Naive B cell (primary cell): ENCODE results near the gene PGLYRP2. TPM values are rescaled to one million over a fixed set of nuclear protein-coding genes. Genes with fewer than 3 reads are reported as not detected.

Experiments used
- ATAC-seq, 2 donors: fragments of 150-1000 bp; cut with Tn5 transposase; 2 replicates each; pipeline ENCODE4 v1.10.0; 2021; ENCODE audit warnings: low read depth in 2 of 2, mild to moderate bottlenecking in 2 of 2, moderate library complexity in 2 of 2
- DNase-seq: peaks from one replicate; pipeline ENCODE4 v3.0.0; 2022
- H3K27ac Mint-ChIP-seq, 6 donors: one replicate each; pipeline ENCODE4 v1.8.0; 2020 to 2022; ENCODE audit warnings: mild to moderate bottlenecking in 6 of 6, mixed read lengths in 6 of 6, moderate library complexity in 5 of 6, inconsistent platforms in 2 of 6
- H3K27me3 Mint-ChIP-seq, 3 donors: one replicate each; pipeline ENCODE4 v1.8.0; 2021 to 2022; ENCODE audit warnings: mixed read lengths in 3 of 3, mild to moderate bottlenecking in 1 of 3
- H3K36me3 Mint-ChIP-seq, 2 donors: one replicate each; pipeline ENCODE4 v1.8.0; 2020 to 2022; ENCODE audit warnings: mixed read lengths in 2 of 2, inconsistent platforms in 1 of 2, mild to moderate bottlenecking in 1 of 2
- H3K4me1 Mint-ChIP-seq, 3 donors: one replicate each; pipeline ENCODE4 v1.8.0; 2020 to 2022; ENCODE audit warnings: mixed read lengths in 3 of 3, inconsistent platforms in 1 of 3, mild to moderate bottlenecking in 1 of 3, moderate library complexity in 1 of 3
- H3K4me3 Mint-ChIP-seq, 8 donors: one replicate each; pipeline ENCODE4 v1.8.0; 2020 to 2022; ENCODE audit warnings: mild to moderate bottlenecking in 8 of 8, mixed read lengths in 8 of 8, moderate library complexity in 8 of 8, inconsistent platforms in 2 of 8
- H3K9me3 Mint-ChIP-seq, 7 donors: one replicate each; pipeline ENCODE4 v1.8.0; 2020 to 2022; ENCODE audit warnings: mixed read lengths in 7 of 7, mild to moderate bottlenecking in 5 of 7, inconsistent platforms in 2 of 7, moderate library complexity in 1 of 7
- polyA plus RNA-seq, 6 donors: library from polyadenylated mRNA; unstranded; fragments of 300-500 nt; fragmentation: Illumina TruSeq; gene quantifications; one replicate each; pipeline ENCODE4 v1.2.3, GENCODE V29; 2021; ENCODE audit warnings: low read depth in 6 of 6

Gene PGLYRP2
- polyA plus RNA-seq, 6 donors from 2014 or later, result not detected

- no peaks in the 10 kb centered on the region for H3K4me1 Mint-ChIP-seq
- no peaks in the 10 kb centered on the region for H3K9me3 Mint-ChIP-seq
- H3K27me3 Mint-ChIP-seq, result no peaks in the 10 kb centered on the region
- DNase-seq (no peak), ATAC-seq (no peak)
- no peaks in the 10 kb centered on the region for H3K36me3 Mint-ChIP-seq
- H3K27ac Mint-ChIP-seq, result no peak overlapping the region
- no peak overlapping the region for H3K4me3 Mint-ChIP-seq
These were observed 40.1 kb downstream of the PGLYRP2 start for GRCh38 chr19:15439078-15439799.

- Mint-ChIP-seq H3K4me3 (no peak overlapping the region), H3K36me3 (no peaks in the 10 kb centered on the region), H3K27me3 (no peaks in the 10 kb centered on the region), H3K4me1 (peaks cover under 1 to 2% (median under 1%) of the 10 kb centered on the region in 3 donors), H3K9me3 (no peaks in the 10 kb centered on the region), H3K27ac (no peak overlapping the region)
- no peak for DNase-seq
- ATAC-seq, result no peak
These were observed 40.7 kb downstream of the PGLYRP2 start for GRCh38 chr19:15438577-15438976.

- no peak overlapping the region for H3K27ac Mint-ChIP-seq
- peaks cover 5 to 6% (median 5%) of the 10 kb centered on the region in 3 donors for H3K4me1 Mint-ChIP-seq
- no peak for DNase-seq
- no peaks in the 10 kb centered on the region for H3K9me3 Mint-ChIP-seq
- H3K27me3 Mint-ChIP-seq, result no peaks in the 10 kb centered on the region
- no peak for ATAC-seq
- peak overlapping the region in 1 of 8 donors; percentile 37 for H3K4me3 Mint-ChIP-seq
- no peaks in the 10 kb centered on the region for H3K36me3 Mint-ChIP-seq
These were observed 41.2 kb downstream of the PGLYRP2 start for GRCh38 chr19:15438124-15438496.

- ATAC-seq, result no peak
These were observed 41.8 kb downstream of the PGLYRP2 start for GRCh38 chr19:15437355-15438123.

GRCh38 chr19:15436826-15437110 is 42.5 kb downstream of the PGLYRP2 start:
- H3K4me1 Mint-ChIP-seq, result peaks cover 10 to 14% (median 13%) of the 10 kb centered on the region in 3 donors
- H3K9me3 Mint-ChIP-seq, result no peaks in the 10 kb centered on the region
- H3K27me3 Mint-ChIP-seq, result no peaks in the 10 kb centered on the region
- no peak for DNase-seq
- no peak for ATAC-seq
- peak overlapping the region in 1 of 6 donors; percentile 38 for H3K27ac Mint-ChIP-seq
- no peaks in the 10 kb centered on the region for H3K36me3 Mint-ChIP-seq
- no peak overlapping the region for H3K4me3 Mint-ChIP-seq

More at GRCh38 chr19:15437355-15438123, 41.8 kb downstream of the PGLYRP2 start:
- H3K36me3 Mint-ChIP-seq, result no peaks in the 10 kb centered on the region
- H3K4me1 Mint-ChIP-seq, result peaks cover 8 to 10% (median 9%) of the 10 kb centered on the region in 3 donors
- H3K4me3 Mint-ChIP-seq, result peak overlapping the region in 1 of 8 donors; percentile 37
- peak overlapping the region in 1 of 6 donors; percentile 40 for H3K27ac Mint-ChIP-seq
- no peaks in the 10 kb centered on the region for H3K27me3 Mint-ChIP-seq
- no peaks in the 10 kb centered on the region for H3K9me3 Mint-ChIP-seq
- no peak for DNase-seq

GRCh38 chr19:15436012-15436825 is 43.1 kb downstream of the PGLYRP2 start:
- Mint-ChIP-seq H3K4me3 (no peak overlapping the region), H3K4me1 (peaks cover 16 to 19% (median 18%) of the 10 kb centered on the region in 3 donors), H3K36me3 (no peaks in the 10 kb centered on the region), H3K9me3 (no peaks in the 10 kb centered on the region), H3K27me3 (no peaks in the 10 kb centered on the region), H3K27ac (peak overlapping the region in 1 of 6 donors; percentile 33)
- no peak for ATAC-seq
- no peak for DNase-seq

GRCh38 chr19:15433519-15434069 is 45.7 kb downstream of the PGLYRP2 start:
- no peak for ATAC-seq
- Mint-ChIP-seq H3K4me3 (peak overlapping the region; percentile 93 to 99 (median 98)), H3K36me3 (no peaks in the 10 kb centered on the region), H3K9me3 (no peaks in the 10 kb centered on the region), H3K27me3 (no peaks in the 10 kb centered on the region), H3K27ac (peak overlapping the region; percentile 29 to 97 (median 90)), H3K4me1 (peaks cover 22 to 32% (median 29%) of the 10 kb centered on the region in 3 donors)
- DNase-seq, result no peak

- no peaks in the 10 kb centered on the region for H3K27me3 Mint-ChIP-seq
- DNase-seq, result peak; percentile 91
- no peaks in the 10 kb centered on the region for H3K9me3 Mint-ChIP-seq
- ATAC-seq, result peak; percentile 86 to 90
- H3K36me3 Mint-ChIP-seq, result no peaks in the 10 kb centered on the region
- H3K27ac Mint-ChIP-seq, result peak overlapping the region; percentile 29 to 97 (median 90)
- peaks cover 22 to 33% (median 29%) of the 10 kb centered on the region in 3 donors for H3K4me1 Mint-ChIP-seq
- H3K4me3 Mint-ChIP-seq, result peak overlapping the region; percentile 93 to 99 (median 98)
These were observed 46.4 kb downstream of the PGLYRP2 start for GRCh38 chr19:15432629-15433518.

- peak in 1 of 2 donors; percentile 8 for ATAC-seq
These were observed 47.2 kb downstream of the PGLYRP2 start for GRCh38 chr19:15432018-15432494.

GRCh38 chr19:15431396-15432017 is 47.8 kb downstream of the PGLYRP2 start:
- DNase-seq, result no peak
- peak overlapping the region; percentile 93 to 99 (median 96) for H3K4me3 Mint-ChIP-seq
- ATAC-seq, result no peak
- H3K36me3 Mint-ChIP-seq, result peaks cover 0 to 1% of the 10 kb centered on the region in 2 donors
- no peaks in the 10 kb centered on the region for H3K27me3 Mint-ChIP-seq
- H3K9me3 Mint-ChIP-seq, result no peaks in the 10 kb centered on the region
- peaks cover 22 to 36% (median 31%) of the 10 kb centered on the region in 3 donors for H3K4me1 Mint-ChIP-seq
- peak overlapping the region; percentile 44 to 96 (median 92) for H3K27ac Mint-ChIP-seq

More at GRCh38 chr19:15432018-15432494, 47.2 kb downstream of the PGLYRP2 start:
- no peak for DNase-seq
- Mint-ChIP-seq H3K9me3 (no peaks in the 10 kb centered on the region), H3K27ac (peak overlapping the region; percentile 44 to 96 (median 92)), H3K36me3 (no peaks in the 10 kb centered on the region), H3K4me3 (peak overlapping the region; percentile 93 to 99 (median 96)), H3K27me3 (no peaks in the 10 kb centered on the region), H3K4me1 (peaks cover 22 to 36% (median 29%) of the 10 kb centered on the region in 3 donors)

- peak overlapping the region in 7 of 8 donors; percentile 93 to 99 (median 96) for H3K4me3 Mint-ChIP-seq
- DNase-seq, result no peak
- H3K4me1 Mint-ChIP-seq, result peaks cover 22 to 37% (median 36%) of the 10 kb centered on the region in 3 donors
- peaks cover 0 to 10% of the 10 kb centered on the region in 2 donors for H3K36me3 Mint-ChIP-seq
- no peak for ATAC-seq
- H3K27me3 Mint-ChIP-seq, result no peaks in the 10 kb centered on the region
- H3K27ac Mint-ChIP-seq, result peak overlapping the region in 2 of 6 donors; percentile 76
- H3K9me3 Mint-ChIP-seq, result no peaks in the 10 kb centered on the region
These were observed 48.7 kb downstream of the PGLYRP2 start for GRCh38 chr19:15430526-15431120.
